Prostate gland (tissue), 2 donors: ENCODE data around the gene FTCD.

ENCODE experiments used
- CTCF ChIP-seq, 4 experiments: fragments of 200-600 bp in 2 of 4; fragments of 450-650 bp in 2 of 4; sonication (generic) in 2 of 4; IDR thresholded peaks; 1 replicate in 3 of 4; 2 replicates in 1 of 4; pipeline ENCODE4 v1.5.1; 2016 to 2019; ENCODE audit warnings: antibody characterized with exemption in 4 of 4, mild to moderate bottlenecking in 2 of 4, moderate library complexity in 2 of 4
- POLR2AphosphoS5 ChIP-seq: sonication (generic); formaldehyde crosslinking; IDR thresholded peaks from one replicate; pipeline ENCODE4 v1.6.1; 2017; ENCODE audit warnings: antibody characterized with exemption

DNA sequence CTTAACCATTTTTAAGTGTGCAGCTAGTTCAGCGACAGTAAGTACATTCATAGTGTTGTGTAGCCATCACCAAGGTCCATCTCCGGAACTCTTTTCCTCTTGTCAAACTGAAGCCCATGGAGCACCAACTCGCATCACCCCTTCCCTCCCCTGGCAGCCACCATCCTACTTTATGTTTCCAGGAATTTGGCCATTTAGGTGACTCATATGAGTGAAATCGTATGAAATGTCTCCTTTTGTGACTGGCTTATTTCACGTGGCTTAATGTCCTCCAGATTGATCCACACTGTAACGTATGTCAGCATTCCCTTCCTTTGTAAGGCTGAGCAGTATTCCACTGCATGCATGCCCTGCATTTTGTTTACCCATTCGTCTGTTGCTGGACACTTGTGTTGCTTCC, 55.0 kb downstream of the FTCD start:
- no peak for TF ChIP-seq CTCF (IDR thresholded peaks at IDR 0.05)
- no peak for TF ChIP-seq POLR2AphosphoS5
